Breast epithelium (tissue), 3 donors: ENCODE data around the gene PSMD3.

Source experiments
- POLR2A ChIP-seq: fragments of 450-650 bp; IDR thresholded peaks from one replicate; pipeline ENCODE4 v1.6.1; 2016; ENCODE audit warnings: antibody characterized with exemption, mild to moderate bottlenecking, moderate library complexity
- POLR2AphosphoS5 ChIP-seq, 3 donors: sonication (generic); formaldehyde crosslinking; IDR thresholded peaks; one replicate each; pipeline ENCODE4 v1.6.1; 2017; ENCODE audit warnings: antibody characterized with exemption in 3 of 3
- TF ChIP-seq, protein P1 (sequence below), 3 donors: fragments of 450-650 bp; IDR thresholded peaks; one replicate each; pipeline ENCODE4 v1.5.1; 2016 to 2017; ENCODE audit warnings: antibody characterized with exemption in 3 of 3, mild to moderate bottlenecking in 3 of 3, moderate library complexity in 3 of 3

DNA sequence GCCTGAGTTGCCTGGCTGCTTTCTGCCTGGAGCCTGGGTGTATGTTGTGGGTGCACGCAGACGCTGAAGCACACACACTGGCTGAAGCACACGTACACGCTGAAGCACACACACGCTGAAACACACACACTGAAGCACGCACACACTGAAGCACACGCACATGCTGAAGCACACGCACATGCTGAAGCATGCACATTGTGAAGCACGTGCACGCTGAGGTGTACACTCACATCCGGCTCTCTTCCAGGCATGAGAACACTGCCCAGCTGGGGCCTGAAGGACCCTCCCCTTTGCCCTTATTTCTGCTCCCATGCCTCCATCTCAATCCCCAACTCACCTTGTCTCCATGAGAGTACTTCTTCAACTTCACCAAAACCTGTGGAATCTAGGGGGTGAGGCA, 51.1 kb downstream of the PSMD3 start:
- TF ChIP-seq, protein P1, sequence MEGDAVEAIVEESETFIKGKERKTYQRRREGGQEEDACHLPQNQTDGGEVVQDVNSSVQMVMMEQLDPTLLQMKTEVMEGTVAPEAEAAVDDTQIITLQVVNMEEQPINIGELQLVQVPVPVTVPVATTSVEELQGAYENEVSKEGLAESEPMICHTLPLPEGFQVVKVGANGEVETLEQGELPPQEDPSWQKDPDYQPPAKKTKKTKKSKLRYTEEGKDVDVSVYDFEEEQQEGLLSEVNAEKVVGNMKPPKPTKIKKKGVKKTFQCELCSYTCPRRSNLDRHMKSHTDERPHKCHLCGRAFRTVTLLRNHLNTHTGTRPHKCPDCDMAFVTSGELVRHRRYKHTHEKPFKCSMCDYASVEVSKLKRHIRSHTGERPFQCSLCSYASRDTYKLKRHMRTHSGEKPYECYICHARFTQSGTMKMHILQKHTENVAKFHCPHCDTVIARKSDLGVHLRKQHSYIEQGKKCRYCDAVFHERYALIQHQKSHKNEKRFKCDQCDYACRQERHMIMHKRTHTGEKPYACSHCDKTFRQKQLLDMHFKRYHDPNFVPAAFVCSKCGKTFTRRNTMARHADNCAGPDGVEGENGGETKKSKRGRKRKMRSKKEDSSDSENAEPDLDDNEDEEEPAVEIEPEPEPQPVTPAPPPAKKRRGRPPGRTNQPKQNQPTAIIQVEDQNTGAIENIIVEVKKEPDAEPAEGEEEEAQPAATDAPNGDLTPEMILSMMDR (IDR thresholded peaks at IDR 0.05) = no peak
- TF ChIP-seq POLR2A (no peak), POLR2AphosphoS5 (IDR thresholded peaks at IDR 0.05) (no peak)
